Measurements from ENCODE around the gene MBOAT2. TPM values are rescaled to one million over a fixed set of nuclear protein-coding genes. Genes with fewer than 3 reads are reported as not detected.

MBOAT2 gene
- total RNA-seq, 6 donors from 2014 or later, result 18.8 to 39.2 (median 24.1) TPM

DNA sequence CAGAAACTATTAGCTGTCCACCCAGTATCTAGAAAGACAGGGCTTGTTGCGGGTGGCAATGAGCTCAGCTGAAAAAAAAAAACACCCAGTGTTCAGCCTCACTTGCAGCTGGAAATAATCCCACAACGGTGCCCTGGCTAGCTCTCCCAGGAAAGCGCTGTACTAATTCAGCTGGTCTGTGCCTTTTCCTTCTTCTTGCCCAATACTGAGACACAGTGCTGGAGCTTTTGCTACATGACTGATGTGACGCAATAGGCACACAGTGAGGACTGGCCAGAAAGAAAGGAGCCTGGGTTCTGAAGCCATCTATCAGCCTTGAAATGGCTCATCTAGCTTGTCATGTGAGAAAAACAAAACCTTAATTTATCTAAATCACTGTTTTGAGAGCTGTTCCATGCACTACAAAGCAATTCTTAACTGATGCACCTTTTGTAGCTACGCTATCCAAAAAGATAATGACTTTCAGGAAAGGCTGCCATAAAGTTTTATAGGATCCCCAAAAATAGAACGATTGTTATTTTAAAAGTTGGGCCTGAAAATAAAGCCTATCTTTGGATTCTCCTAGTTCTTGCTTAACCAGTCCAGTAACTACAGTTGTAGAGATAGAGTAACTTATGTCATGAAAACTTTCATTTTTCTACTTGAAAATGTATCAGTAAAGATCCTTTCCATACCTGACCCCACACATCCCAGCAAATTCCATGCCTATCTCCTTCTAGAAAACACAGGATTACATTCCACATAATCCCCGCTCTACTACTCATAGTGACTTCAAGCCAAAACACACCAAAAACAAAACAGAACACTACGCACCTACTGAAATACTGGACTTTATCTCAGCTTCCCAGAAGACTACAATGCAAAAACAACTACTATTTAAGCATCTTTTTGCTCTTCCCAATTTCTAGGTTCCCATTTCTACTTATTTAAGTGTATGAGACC, 181.9 kb downstream of the MBOAT2 start:
- peaks cover 5 to 44% (median 16%) of the 10 kb centered on the region in 4 donors for H3K36me3 ChIP-seq
- DNase-seq, result peak in 1 of 2 donors; percentile 77

DNA sequence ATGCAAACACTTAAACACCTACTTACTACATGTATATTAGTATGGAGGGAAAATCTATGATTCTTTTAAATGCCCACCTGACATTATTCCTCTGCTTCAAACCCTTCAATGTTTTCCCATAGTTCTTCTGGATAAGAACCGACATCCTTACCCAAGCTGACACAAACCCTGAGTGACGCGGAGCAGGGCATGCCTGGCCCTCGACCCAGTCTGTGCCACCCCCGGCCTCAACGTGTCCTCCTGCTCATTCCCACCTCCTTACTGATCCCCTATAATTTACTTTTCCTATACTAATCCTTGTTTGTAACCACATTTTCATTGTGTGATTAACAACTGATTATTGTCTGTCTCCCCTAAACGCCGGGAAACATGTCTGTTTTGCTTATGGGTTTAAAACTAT, 183.5 kb downstream of the MBOAT2 start:
- peaks cover 9 to 22% (median 18%) of the 10 kb centered on the region in 4 donors for H3K4me1 ChIP-seq
- WGBS, 2 donors, result 93 to 96% methylated on average over 8 of the region's 8 CpGs
- no peak for TF ChIP-seq POLR2AphosphoS5 (IDR thresholded peaks at IDR 0.05)
- TF ChIP-seq EP300 (IDR thresholded peaks at IDR 0.05), result no peak
- TF ChIP-seq, protein P1, sequence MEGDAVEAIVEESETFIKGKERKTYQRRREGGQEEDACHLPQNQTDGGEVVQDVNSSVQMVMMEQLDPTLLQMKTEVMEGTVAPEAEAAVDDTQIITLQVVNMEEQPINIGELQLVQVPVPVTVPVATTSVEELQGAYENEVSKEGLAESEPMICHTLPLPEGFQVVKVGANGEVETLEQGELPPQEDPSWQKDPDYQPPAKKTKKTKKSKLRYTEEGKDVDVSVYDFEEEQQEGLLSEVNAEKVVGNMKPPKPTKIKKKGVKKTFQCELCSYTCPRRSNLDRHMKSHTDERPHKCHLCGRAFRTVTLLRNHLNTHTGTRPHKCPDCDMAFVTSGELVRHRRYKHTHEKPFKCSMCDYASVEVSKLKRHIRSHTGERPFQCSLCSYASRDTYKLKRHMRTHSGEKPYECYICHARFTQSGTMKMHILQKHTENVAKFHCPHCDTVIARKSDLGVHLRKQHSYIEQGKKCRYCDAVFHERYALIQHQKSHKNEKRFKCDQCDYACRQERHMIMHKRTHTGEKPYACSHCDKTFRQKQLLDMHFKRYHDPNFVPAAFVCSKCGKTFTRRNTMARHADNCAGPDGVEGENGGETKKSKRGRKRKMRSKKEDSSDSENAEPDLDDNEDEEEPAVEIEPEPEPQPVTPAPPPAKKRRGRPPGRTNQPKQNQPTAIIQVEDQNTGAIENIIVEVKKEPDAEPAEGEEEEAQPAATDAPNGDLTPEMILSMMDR (IDR thresholded peaks at IDR 0.05), result no peak
- TF ChIP-seq POLR2A (IDR thresholded peaks at IDR 0.05), result no peak
- H3K4me3 ChIP-seq, result no peak overlapping the region
- no peak for ATAC-seq (ENCODE audit: low FRiP score in 2 of 2)
- H3K27ac ChIP-seq, result no peak overlapping the region
- H3K36me3 ChIP-seq, result peaks cover 5 to 49% (median 20%) of the 10 kb centered on the region in 4 donors
- DNase-seq, result peak in 1 of 2 donors; percentile 42
- H3K27me3 ChIP-seq, result no peaks in the 10 kb centered on the region
- no peaks in the 10 kb centered on the region for H3K9me3 ChIP-seq

More for the DNA sequence above, 181.9 kb downstream of the MBOAT2 start:
- Histone ChIP-seq H3K27me3 (no peaks in the 10 kb centered on the region), H3K4me3 (no peak overlapping the region), H3K4me1 (peaks cover 9 to 22% (median 18%) of the 10 kb centered on the region in 4 donors), H3K27ac (peak overlapping the region; percentile 31 to 56 (median 35)), H3K9me3 (no peaks in the 10 kb centered on the region)
- TF ChIP-seq, protein P1 (IDR thresholded peaks at IDR 0.05), result no peak
- TF ChIP-seq EP300 (IDR thresholded peaks at IDR 0.05) (no peak), POLR2A (IDR thresholded peaks at IDR 0.05) (no peak), POLR2AphosphoS5 (IDR thresholded peaks at IDR 0.05) (peak; percentile 26 to 46)
- WGBS, 2 donors, result 52 to 59% methylated on average over 8 of the region's 8 CpGs
- ATAC-seq (ENCODE audit: low FRiP score in 2 of 2), result peak; percentile 87 to 91

DNA sequence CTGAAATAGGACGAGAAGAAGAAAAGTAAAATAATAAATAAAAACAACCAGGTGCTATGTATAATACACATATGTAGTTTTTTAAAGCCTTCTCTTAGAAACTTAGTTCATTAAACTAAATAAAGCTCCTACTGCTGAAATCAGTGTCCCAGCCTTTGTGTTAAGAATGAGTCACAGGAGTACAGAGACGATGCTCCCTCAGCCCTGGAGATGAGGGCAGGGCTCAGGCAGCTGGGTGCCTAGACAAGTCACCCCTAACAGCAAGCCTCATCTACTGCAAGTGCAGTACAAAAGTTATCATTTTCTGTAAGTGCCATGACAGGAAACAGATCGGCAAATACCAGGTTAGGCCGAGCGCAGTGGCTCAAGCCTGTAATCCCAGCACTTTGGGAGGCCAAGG, 184.3 kb downstream of the MBOAT2 start:
- no peak for ATAC-seq (ENCODE audit: low FRiP score in 2 of 2)
- TF ChIP-seq EP300 (IDR thresholded peaks at IDR 0.05), result no peak
- TF ChIP-seq, protein P1 (IDR thresholded peaks at IDR 0.05), result no peak
- no peak for TF ChIP-seq POLR2AphosphoS5 (IDR thresholded peaks at IDR 0.05)
- TF ChIP-seq POLR2A (IDR thresholded peaks at IDR 0.05), result no peak
- Histone ChIP-seq H3K9me3 (no peaks in the 10 kb centered on the region), H3K27me3 (no peaks in the 10 kb centered on the region), H3K36me3 (peaks cover 5 to 51% (median 19%) of the 10 kb centered on the region in 4 donors), H3K27ac (no peak overlapping the region), H3K4me1 (peaks cover 9 to 22% (median 18%) of the 10 kb centered on the region in 4 donors), H3K4me3 (no peak overlapping the region)
- DNase-seq, result no peak
- 88 to 89% methylated on average over 5 of the region's 5 CpGs for WGBS, 2 donors

DNA sequence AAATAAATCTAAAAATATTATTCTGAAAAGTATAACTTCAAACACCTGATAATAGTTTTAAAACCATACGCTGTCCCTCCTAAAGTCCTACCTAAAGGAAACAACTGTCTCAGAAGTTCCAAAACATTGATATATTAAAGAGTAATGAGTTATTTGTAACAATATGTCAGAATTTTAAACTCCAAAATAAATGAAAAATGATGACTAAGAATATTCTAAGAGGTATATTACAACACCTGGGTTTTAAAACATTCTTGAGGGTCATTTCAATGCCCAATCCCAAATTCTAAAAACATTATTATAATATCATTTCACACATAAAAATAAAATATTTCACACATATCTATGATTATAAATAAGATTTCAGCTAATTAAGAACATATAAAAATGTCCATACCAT, 186.3 kb downstream of the MBOAT2 start:
- Histone ChIP-seq H3K27me3 (no peaks in the 10 kb centered on the region), H3K36me3 (peaks cover 6 to 61% (median 23%) of the 10 kb centered on the region in 4 donors), H3K4me3 (no peak overlapping the region), H3K9me3 (no peaks in the 10 kb centered on the region), H3K4me1 (peaks cover 9 to 14% (median 12%) of the 10 kb centered on the region in 4 donors), H3K27ac (no peak overlapping the region)
- 92 to 95% methylated on average over 1 of the region's 1 CpG for WGBS, 2 donors
- no peak for DNase-seq
- ATAC-seq (ENCODE audit: low FRiP score in 2 of 2), result no peak
- TF ChIP-seq POLR2A (IDR thresholded peaks at IDR 0.05) (no peak), POLR2AphosphoS5 (IDR thresholded peaks at IDR 0.05) (no peak), EP300 (IDR thresholded peaks at IDR 0.05) (no peak)
- TF ChIP-seq, protein P1 (IDR thresholded peaks at IDR 0.05), result no peak
